Tongue (tissue), 2 donors: ENCODE results near the gene KCNN1. TPM values are rescaled to one million over a fixed set of nuclear protein-coding genes. Genes with fewer than 3 reads are reported as not detected.
A peak's percentile ranks its signal among the peaks of the same experiment; 100 is the strongest.
"Not testable (repeated sequence)": the region's sequence is repeated elsewhere in the genome, so short reads cannot be mapped to it uniquely, and the experiment has no call there.

Experiments
- DNase-seq: peaks from one replicate; pipeline ENCODE4 v3.0.0-alpha.2; 2015
- total RNA-seq: library from RNA; depleted of rRNA; stranded (reverse); fragments of >200 nt; gene quantifications from one replicate; pipeline ENCODE4 v1.2.3, GENCODE V29; 2014

KCNN1 gene
- total RNA-seq, 1 donor from 2014 or later, result 0.41 TPM

- no peak for DNase-seq
These were observed 35.0 kb downstream of the KCNN1 start for GRCh38 chr19:18001777-18002345.

GRCh38 chr19:18002347-18002850, 35.5 kb downstream of the KCNN1 start:
- no peak for DNase-seq

GRCh38 chr19:18005750-18006149, 38.8 kb downstream of the KCNN1 start:
- not testable (repeated sequence) for DNase-seq

GRCh38 chr19:18007044-18007916, 40.4 kb downstream of the KCNN1 start:
- DNase-seq, result peak; percentile 91

- peak; percentile 97 for DNase-seq
These were observed 41.2 kb downstream of the KCNN1 start, which contains the start of gene ARRDC2 for GRCh38 chr19:18007917-18008673. Gene ARRDC2 (plus strand): TSS chr19:18008170. CDS start chr19:18008311, 141 bp downstream.

GRCh38 chr19:18008814-18009213, 41.9 kb downstream of the KCNN1 start:
- DNase-seq, result no peak

GRCh38 chr19:18009412-18010066, 42.6 kb downstream of the KCNN1 start:
- DNase-seq, result no peak

- DNase-seq, result no peak
These were observed 43.2 kb downstream of the KCNN1 start for GRCh38 chr19:18010149-18010548.

- DNase-seq, result no peak
These were observed 46.6 kb downstream of the KCNN1 start for GRCh38 chr19:18013210-18014111.

- no peak for DNase-seq
These were observed 47.3 kb downstream of the KCNN1 start for GRCh38 chr19:18014197-18014596.

- DNase-seq, result no peak
These were observed 49.5 kb downstream of the KCNN1 start for GRCh38 chr19:18016209-18016910.

- DNase-seq, result no peak
These were observed 50.6 kb downstream of the KCNN1 start for GRCh38 chr19:18017275-18018083.

- peak; percentile 58 for DNase-seq
These were observed 53.5 kb downstream of the KCNN1 start for GRCh38 chr19:18020212-18021085.

GRCh38 chr19:18021121-18021755, 54.3 kb downstream of the KCNN1 start:
- DNase-seq, result no peak

GRCh38 chr19:18023622-18024251, 56.8 kb downstream of the KCNN1 start:
- peak; percentile 76 for DNase-seq

- no peak for DNase-seq
These were observed 60.2 kb downstream of the KCNN1 start for GRCh38 chr19:18027151-18027550.

- DNase-seq, result peak; percentile 51
These were observed 62.9 kb downstream of the KCNN1 start for GRCh38 chr19:18029617-18030338.
